K562 (cell line): ENCODE measurements around the gene DPH5. TPM values are rescaled to one million over a fixed set of nuclear protein-coding genes. Genes with fewer than 3 reads are reported as not detected.

Experiments used
- polyA plus RNA-seq, 8 experiments: library from polyadenylated mRNA; depleted of rRNA in 4 of 8; stranded (reverse) in 5 of 8; unstranded in 3 of 8; fragments of >200 nt; fragmentation: Nextera tagmentation in 2 of 8; fragmentation: Illumina TruSeq in 1 of 8; extraction: Ambion mirVana in 2 of 8; extraction: Trizol in 1 of 8; gene quantifications; 2 replicates each; pipeline versions ENCODE4 v1.2.1 to v1.2.3, GENCODE V29; 2011 to 2014; ENCODE audit warnings: inconsistent platforms in 1 of 8, missing spikeins in 1 of 8
- total RNA-seq, 7 experiments: library from RNA; depleted of rRNA in 6 of 7; stranded (reverse); fragments of >200 nt in 6 of 7; fragmentation: Illumina TruSeq in 2 of 7; extraction: Trizol in 2 of 7; gene quantifications; 2 replicates each; pipeline versions ENCODE4 v1.2.1 to v1.2.3, GENCODE V29; 2011 to 2021; ENCODE audit warnings: low replicate concordance in 1 of 7

Gene DPH5
- total and polyA plus RNA-seq, 9 of the 15 experiments (the other 6 are each of a cell fraction or from before 2014, with no cell fraction given), result 37.6 to 159 (median 89.7) TPM

Other genes with a start within 250 kb of the DPH5 start
- 8.5 and 9.1 TPM in 2 replicates for gene EXTL2, start 130.9 kb downstream of the DPH5 start, total RNA-seq (2014; rRNA removed)
- gene EXTL2, start 130.9 kb downstream of the DPH5 start, total RNA-seq (2014; rRNA removed; fragmentation: Illumina TruSeq; extraction: Trizol), result 27.7 and 29.4 TPM in 2 replicates
- gene EXTL2, start 130.9 kb downstream of the DPH5 start, total RNA-seq (2015; rRNA removed; fragmentation: Illumina TruSeq; extraction: Trizol), result 25.0 and 26.0 TPM in 2 replicates
- gene EXTL2, start 130.9 kb downstream of the DPH5 start, total RNA-seq (2021), result 16.8 and 17.0 TPM in 2 replicates
- 29.7 and 40.7 TPM in 2 replicates for gene EXTL2, start 130.9 kb downstream of the DPH5 start, polyA plus RNA-seq (2011; rRNA removed)
- gene EXTL2, start 130.9 kb downstream of the DPH5 start, polyA plus RNA-seq (2014; fragmentation: Illumina TruSeq; extraction: Trizol), result 20.4 and 21.2 TPM in 2 replicates
- gene EXTL2, start 130.9 kb downstream of the DPH5 start, polyA plus RNA-seq (2014; fragmentation: Nextera tagmentation; extraction: Ambion mirVana), result 10 to 100 TPM; 30.5 to 38.6 TPM
- 14.1 and 17.9 TPM in 2 replicates for gene EXTL2, start 130.9 kb downstream of the DPH5 start, polyA plus RNA-seq (2014; rRNA removed)
- gene SLC30A7, start 129.7 kb downstream of the DPH5 start, total RNA-seq (2014; rRNA removed), result 7.2 and 7.4 TPM in 2 replicates
- 17.1 and 19.5 TPM in 2 replicates for gene SLC30A7, start 129.7 kb downstream of the DPH5 start, total RNA-seq (2014; rRNA removed; fragmentation: Illumina TruSeq; extraction: Trizol)
- gene SLC30A7, start 129.7 kb downstream of the DPH5 start, total RNA-seq (2015; rRNA removed; fragmentation: Illumina TruSeq; extraction: Trizol), result 14.0 and 14.6 TPM in 2 replicates
- 14.0 and 15.1 TPM in 2 replicates for gene SLC30A7, start 129.7 kb downstream of the DPH5 start, total RNA-seq (2021)
- gene SLC30A7, start 129.7 kb downstream of the DPH5 start, polyA plus RNA-seq (2011; rRNA removed), result 6.0 and 7.2 TPM in 2 replicates
- gene SLC30A7, start 129.7 kb downstream of the DPH5 start, polyA plus RNA-seq (2014; fragmentation: Illumina TruSeq; extraction: Trizol), result 5.5 and 5.8 TPM in 2 replicates
- 1 to 10 TPM; 4.3 to 9.3 TPM for gene SLC30A7, start 129.7 kb downstream of the DPH5 start, polyA plus RNA-seq (2014; fragmentation: Nextera tagmentation; extraction: Ambion mirVana)
- 3.5 and 3.6 TPM in 2 replicates for gene SLC30A7, start 129.7 kb downstream of the DPH5 start, polyA plus RNA-seq (2014; rRNA removed)
- 0.36 and 0.41 TPM in 2 replicates for gene S1PR1, start 211.2 kb upstream of the DPH5 start, total RNA-seq (2014; rRNA removed)
- 0.29 and 0.32 TPM in 2 replicates for gene S1PR1, start 211.2 kb upstream of the DPH5 start, total RNA-seq (2014; rRNA removed; fragmentation: Illumina TruSeq; extraction: Trizol)
- gene S1PR1, start 211.2 kb upstream of the DPH5 start, total RNA-seq (2015; rRNA removed; fragmentation: Illumina TruSeq; extraction: Trizol), result 1.2 TPM in 2 replicates
- gene S1PR1, start 211.2 kb upstream of the DPH5 start, total RNA-seq (2021), result 0.73 and 1.1 TPM in 2 replicates
- gene S1PR1, start 211.2 kb upstream of the DPH5 start, polyA plus RNA-seq (2011; rRNA removed), result 0.85 and 1.0 TPM in 2 replicates
- 0.43 and 0.54 TPM in 2 replicates for gene S1PR1, start 211.2 kb upstream of the DPH5 start, polyA plus RNA-seq (2014; fragmentation: Illumina TruSeq; extraction: Trizol)
- gene S1PR1, start 211.2 kb upstream of the DPH5 start, polyA plus RNA-seq (2014; fragmentation: Nextera tagmentation; extraction: Ambion mirVana), result under 1 TPM; 0.22 to 0.51 TPM
- 0.32 and 0.34 TPM in 2 replicates for gene S1PR1, start 211.2 kb upstream of the DPH5 start, polyA plus RNA-seq (2014; rRNA removed)